WTC11 (cell line): Measurements from ENCODE around the gene MRS2. TPM values are rescaled to one million over a fixed set of nuclear protein-coding genes. Genes with fewer than 3 reads are reported as not detected.

ENCODE experiments used
- ATAC-seq: fragments of 200-7000 bp; cut with Tn5 transposase; 2 replicates; pipeline ENCODE4 v1.10.0; 2021; ENCODE audit warnings: mild to moderate bottlenecking, moderate library complexity
- CTCF ChIA-PET: fragments of 300-600 bp; sonication (Branson Sonifier 250); formaldehyde crosslinking; loops from one replicate; lab custom pipeline; 2021; ENCODE audit warnings: antibody characterized with exemption; lab: Charles Lee
- POLR2A ChIA-PET: fragments of 350-600 bp; sonication (Branson Sonifier 250); formaldehyde crosslinking; loops from one replicate; lab custom pipeline; 2021; ENCODE audit warnings: antibody characterized with exemption; lab: Charles Lee
- DNase-seq: peaks from one replicate; pipeline ENCODE4 v3.0.0; 2021; ENCODE audit warnings: low spot score
- H3K27ac Mint-ChIP-seq: 2 replicates; pipeline ENCODE4 v1.8.0; 2021; ENCODE audit warnings: mixed read lengths
- H3K27me3 Mint-ChIP-seq: 2 replicates; pipeline ENCODE4 v1.8.0; 2021; ENCODE audit warnings: low read depth, mild to moderate bottlenecking, moderate library complexity, mixed read lengths
- H3K36me3 Mint-ChIP-seq: 2 replicates; pipeline ENCODE4 v1.8.0; 2021; ENCODE audit warnings: mixed read lengths
- H3K4me1 Mint-ChIP-seq: 2 replicates; pipeline ENCODE4 v1.8.0; 2022; ENCODE audit warnings: mixed read lengths
- H3K4me3 Mint-ChIP-seq: 2 replicates; pipeline ENCODE4 v1.8.0; 2021; ENCODE audit warnings: mild to moderate bottlenecking, moderate library complexity, mixed read lengths
- H3K9me3 Mint-ChIP-seq: 2 replicates; pipeline ENCODE4 v1.8.0; 2021; ENCODE audit warnings: mixed read lengths
- AFF4 ChIP-seq: sonication (generic); formaldehyde crosslinking; IDR thresholded peaks from 2 replicates; pipeline ENCODE4 v1.8.1; 2023; ENCODE audit warnings: mild to moderate bottlenecking, missing genetic modification reagents, borderline replicate concordance
- ATF2 ChIP-seq: sonication (generic); formaldehyde crosslinking; IDR thresholded peaks from 2 replicates; pipeline ENCODE4 v1.8.1; 2022; ENCODE audit warnings: low read depth, missing genetic modification reagents, borderline replicate concordance
- ATF3 ChIP-seq: sonication (generic); formaldehyde crosslinking; conservative IDR thresholded peaks from 2 replicates; pipeline ENCODE4 v1.8.1; 2022; ENCODE audit warnings: mild to moderate bottlenecking, missing genetic modification reagents
- ATF6 ChIP-seq: sonication (generic); formaldehyde crosslinking; IDR thresholded peaks from 2 replicates; pipeline ENCODE4 v1.8.1; 2023; ENCODE audit warnings: mild to moderate bottlenecking, missing genetic modification reagents
- CDX4 ChIP-seq: fragments of 250-450 bp; sonication (Bioruptor Pico); IDR thresholded peaks from 2 replicates; pipeline ENCODE4 v1.9.0; 2021; ENCODE audit warnings: moderate library complexity, mild to moderate bottlenecking, inconsistent platforms, borderline replicate concordance
- CREB1 ChIP-seq: sonication (generic); formaldehyde crosslinking; IDR thresholded peaks from 2 replicates; pipeline ENCODE4 v1.8.0; 2023; ENCODE audit warnings: mild to moderate bottlenecking, missing genetic modification reagents
- E2F4 ChIP-seq: sonication (generic); formaldehyde crosslinking; IDR thresholded peaks from 2 replicates; pipeline ENCODE4 v1.8.1; 2022; ENCODE audit warnings: low read depth, mild to moderate bottlenecking, moderate library complexity, missing genetic modification reagents, borderline replicate concordance
- EMX1 ChIP-seq: fragments of 250-450 bp; sonication (Bioruptor Pico); IDR thresholded peaks from 2 replicates; pipeline ENCODE4 v1.8.0; 2021; ENCODE audit warnings: mild to moderate bottlenecking
- GABPB1 ChIP-seq: sonication (generic); formaldehyde crosslinking; IDR thresholded peaks from 2 replicates; pipeline ENCODE4 v1.8.1; 2023; ENCODE audit warnings: mild to moderate bottlenecking, missing genetic modification reagents
- GTF2I ChIP-seq: fragments of 250-450 bp; sonication (Bioruptor Pico); conservative IDR thresholded peaks from 2 replicates; pipeline ENCODE4 v1.4.0; 2021; ENCODE audit warnings: mild to moderate bottlenecking
- HMGA2 ChIP-seq: fragments of 250-450 bp; sonication (Bioruptor Pico); IDR thresholded peaks from 2 replicates; pipeline ENCODE4 v1.4.0; 2021; ENCODE audit warnings: mild to moderate bottlenecking, moderate library complexity
- IRF1 ChIP-seq: sonication (generic); formaldehyde crosslinking; IDR thresholded peaks from 2 replicates; pipeline ENCODE4 v1.8.0; 2023; ENCODE audit warnings: missing genetic modification reagents
- MAX ChIP-seq: sonication (generic); formaldehyde crosslinking; IDR thresholded peaks from 2 replicates; pipeline ENCODE4 v1.8.0; 2022; ENCODE audit warnings: mild to moderate bottlenecking, missing genetic modification reagents
- NFATC4 ChIP-seq: fragments of 250-450 bp; sonication (Bioruptor Pico); IDR thresholded peaks from 2 replicates; pipeline ENCODE4 v1.9.0; 2021; ENCODE audit warnings: mild to moderate bottlenecking
- NFYB ChIP-seq: sonication (generic); formaldehyde crosslinking; conservative IDR thresholded peaks from 2 replicates; pipeline ENCODE4 v1.8.0; 2022; ENCODE audit warnings: low read depth, missing genetic modification reagents
- NR3C1 ChIP-seq: sonication (generic); formaldehyde crosslinking; conservative IDR thresholded peaks from 2 replicates; pipeline ENCODE4 v1.8.1; 2023; ENCODE audit warnings: low read depth, mild to moderate bottlenecking, missing genetic modification reagents
- ZBTB21 ChIP-seq: sonication (generic); formaldehyde crosslinking; IDR thresholded peaks from 2 replicates; pipeline ENCODE4 v1.8.1; 2023; ENCODE audit warnings: mild to moderate bottlenecking, missing genetic modification reagents, borderline replicate concordance
- ZNF121 ChIP-seq: sonication (generic); formaldehyde crosslinking; IDR thresholded peaks from 2 replicates; pipeline ENCODE4 v1.8.0; 2023; ENCODE audit warnings: missing genetic modification reagents
- ZNF281 ChIP-seq: sonication (generic); formaldehyde crosslinking; IDR thresholded peaks from 2 replicates; pipeline ENCODE4 v1.8.0; 2023; ENCODE audit warnings: mild to moderate bottlenecking, missing genetic modification reagents
- ZNF512 ChIP-seq: sonication (generic); formaldehyde crosslinking; IDR thresholded peaks from 2 replicates; pipeline ENCODE4 v1.8.1; 2022; ENCODE audit warnings: missing genetic modification reagents, borderline replicate concordance
- total RNA-seq: library from RNA; stranded (reverse); gene quantifications from 3 replicates; pipeline ENCODE4 v1.2.3, GENCODE V29; 2021

MRS2 gene
- total RNA-seq, 1 experiment from 2014 or later, result 91.6 TPM

GRCh38 chr6:24426729-24427446 is 24.2 kb downstream of the MRS2 start:
- ChIA-PET CTCF (no interaction called here), POLR2A (no interaction called here)
- Mint-ChIP-seq H3K27ac (peak overlapping the region; percentile 13), H3K9me3 (no peaks in the 10 kb centered on the region), H3K4me3 (no peak overlapping the region), H3K36me3 (peaks cover 32% of the 10 kb centered on the region), H3K27me3 (no peaks in the 10 kb centered on the region), H3K4me1 (no peaks in the 10 kb centered on the region)
- DNase-seq, result no peak
- no peak for TF ChIP-seq ZNF281 (CRISPR knock-in tag)
- no peak for TF ChIP-seq NFATC4 (CRISPR knock-in tag)
- no peak for TF ChIP-seq GABPB1 (CRISPR knock-in tag)
- no peak for TF ChIP-seq E2F4 (CRISPR knock-in tag)
- TF ChIP-seq IRF1 (CRISPR knock-in tag), result no peak
- TF ChIP-seq ZNF121 (CRISPR knock-in tag), result no peak
- TF ChIP-seq ZNF512 (CRISPR knock-in tag), result no peak
- TF ChIP-seq ATF2 (CRISPR knock-in tag), result no peak
- no peak for TF ChIP-seq HMGA2 (CRISPR knock-in tag)
- no peak for TF ChIP-seq ATF6 (CRISPR knock-in tag)
- no peak for TF ChIP-seq CDX4 (CRISPR knock-in tag)
- TF ChIP-seq AFF4 (CRISPR knock-in tag), result no peak
- no peak for TF ChIP-seq ATF3
- no peak for TF ChIP-seq MAX (CRISPR knock-in tag)
- TF ChIP-seq NR3C1 (CRISPR knock-in tag), result no peak
- no peak for TF ChIP-seq ZBTB21 (CRISPR knock-in tag)
- no peak for TF ChIP-seq EMX1 (CRISPR knock-in tag)
- TF ChIP-seq GTF2I (CRISPR knock-in tag), result no peak
- TF ChIP-seq CREB1 (CRISPR knock-in tag), result no peak
- no peak for TF ChIP-seq NFYB (CRISPR knock-in tag)
- peak; percentile 25 for ATAC-seq
